ENCODE measurements around the gene ZACN.
"Not testable (repeated sequence)": the region's sequence is repeated elsewhere in the genome, so short reads cannot be mapped to it uniquely, and the experiment has no call there.

The ZACN gene

GRCh38 chr17:76078860-76079534 lies at the start of gene ZACN:
TSS of gene ZACN (plus strand) at chr17:76079182. CDS start at chr17:76079265, 83 bp downstream.
- DNase-seq (ENCODE audit: low read depth in 1 of 2, low spot score in 1 of 2) = no peak

DNA sequence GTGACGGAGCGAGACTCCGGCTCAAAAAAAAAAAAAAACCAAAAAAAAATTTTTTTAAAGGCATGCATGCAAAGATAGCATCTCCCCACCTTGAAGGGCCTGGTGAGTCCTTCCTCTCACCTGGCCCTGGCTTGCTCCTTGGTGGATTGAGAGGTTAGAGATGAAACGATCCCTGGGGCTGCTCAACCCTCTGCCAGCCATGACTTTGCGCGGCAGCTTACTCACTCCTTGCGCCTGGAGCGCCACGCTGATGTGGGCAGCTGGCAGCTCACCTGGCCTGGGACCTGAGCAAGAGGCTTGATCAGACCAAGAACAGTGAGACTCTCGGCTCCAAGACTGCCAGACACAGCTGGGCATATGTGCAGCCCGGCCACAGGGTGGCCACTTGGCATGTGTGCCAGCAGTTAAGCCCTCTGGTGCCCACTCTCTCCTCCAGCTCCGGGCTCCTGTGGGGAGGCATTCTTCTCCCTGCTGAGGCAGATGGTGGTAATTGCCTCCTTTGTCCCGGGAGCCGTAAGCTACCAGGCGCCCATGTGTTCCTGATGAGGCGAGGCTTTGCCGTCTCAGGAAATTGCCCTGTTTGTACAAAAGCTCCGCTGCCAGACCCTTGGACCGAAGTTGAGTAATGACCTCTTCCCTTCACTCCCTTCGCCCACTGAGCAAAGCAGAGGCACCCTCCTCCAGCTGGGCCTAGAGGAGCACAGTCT lies 46.8 kb upstream of the ZACN start:
- DNase-seq (ENCODE audit: low read depth in 1 of 2, low spot score in 1 of 2) = no peak

GRCh38 chr17:76032780-76033108 lies 46.2 kb upstream of the ZACN start:
- no peak for DNase-seq (ENCODE audit: low read depth in 1 of 2, low spot score in 1 of 2)

DNA sequence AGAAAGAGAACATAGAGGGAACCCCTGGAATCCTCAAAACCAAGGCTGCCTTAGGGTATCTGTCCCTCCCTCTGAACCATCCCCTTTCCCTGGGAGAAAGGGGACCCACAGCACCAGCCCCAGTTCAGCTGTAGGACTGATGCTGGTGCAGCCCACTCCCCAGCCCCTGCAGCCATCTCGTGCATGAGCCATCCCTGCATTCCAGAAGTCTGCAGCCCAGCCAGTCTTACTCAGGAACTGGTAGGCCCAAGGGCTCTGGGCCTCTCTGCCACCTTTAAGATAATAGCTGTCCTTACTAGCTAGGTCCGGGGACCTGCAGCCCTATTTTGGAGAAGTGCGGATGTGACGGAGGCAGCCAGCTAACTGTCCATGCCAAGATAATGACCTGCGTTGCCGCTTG lies 45.8 kb upstream of the ZACN start:
- no peak for DNase-seq (ENCODE audit: low read depth in 1 of 2, low spot score in 1 of 2)

GRCh38 chr17:76034428-76035350 lies 44.3 kb upstream of the ZACN start:
- DNase-seq (ENCODE audit: low read depth in 1 of 2, low spot score in 1 of 2) = no peak

DNA sequence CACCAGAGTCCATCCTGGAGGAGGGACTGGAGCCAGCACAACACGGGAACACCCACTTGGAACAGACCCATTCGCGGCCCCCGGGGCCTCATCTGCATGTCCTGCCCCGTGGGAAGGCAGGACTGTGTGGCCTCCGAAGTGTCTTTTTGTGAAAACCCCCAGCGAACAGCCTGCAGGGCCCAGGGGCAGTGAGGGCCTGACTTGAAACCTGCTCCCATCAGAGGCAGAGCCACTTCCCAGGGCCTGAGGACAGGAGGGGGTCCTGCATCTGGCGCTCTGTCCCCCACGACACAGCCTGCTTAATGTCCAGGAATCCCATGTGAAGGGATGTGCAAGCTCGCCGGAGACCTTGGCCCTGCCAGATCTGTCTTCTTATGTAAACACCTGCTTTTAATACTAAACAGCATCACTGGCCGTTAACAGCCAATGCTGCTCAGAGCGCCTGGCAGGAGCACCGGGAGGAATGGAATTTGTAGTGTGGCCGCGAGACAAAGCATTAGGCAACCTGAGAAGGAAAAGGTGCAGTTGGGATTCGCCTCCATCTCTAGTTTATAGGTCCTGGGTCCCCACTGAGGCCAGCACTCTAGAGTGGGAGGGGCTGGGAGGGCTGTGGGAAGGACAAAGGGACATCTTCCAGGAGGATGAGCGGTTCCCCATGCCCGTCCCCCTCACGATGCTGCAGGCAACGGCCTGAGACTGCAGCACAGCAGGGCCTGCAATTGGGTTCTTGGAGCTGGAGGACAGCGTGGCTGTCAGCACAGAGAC lies 42.3 kb upstream of the ZACN start:
- no peak for DNase-seq (ENCODE audit: low read depth in 1 of 2, low spot score in 1 of 2)

GRCh38 chr17:76038050-76038449 lies 40.9 kb upstream of the ZACN start:
- DNase-seq (ENCODE audit: low read depth in 1 of 2, low spot score in 1 of 2) = no peak

- DNase-seq (ENCODE audit: low read depth in 1 of 2, low spot score in 1 of 2) = no peak
These were observed 39.9 kb upstream of the ZACN start for GRCh38 chr17:76039121-76039520.

- DNase-seq (ENCODE audit: low read depth in 1 of 2, low spot score in 1 of 2) = no peak
These were observed 38.6 kb upstream of the ZACN start for GRCh38 chr17:76040376-76040775.

GRCh38 chr17:76042868-76043267 lies 36.1 kb upstream of the ZACN start:
- not testable (repeated sequence) for DNase-seq (ENCODE audit: low read depth in 1 of 2, low spot score in 1 of 2)

GRCh38 chr17:76044475-76045007 lies 34.4 kb upstream of the ZACN start:
- not testable (repeated sequence) for DNase-seq (ENCODE audit: low read depth in 1 of 2, low spot score in 1 of 2)

GRCh38 chr17:76046064-76046463 lies 32.9 kb upstream of the ZACN start:
- DNase-seq (ENCODE audit: low read depth in 1 of 2, low spot score in 1 of 2) = no peak

- DNase-seq (ENCODE audit: low read depth in 1 of 2, low spot score in 1 of 2) = no peak
These were observed 30.9 kb upstream of the ZACN start for GRCh38 chr17:76048025-76048605.

GRCh38 chr17:76048711-76049110 lies 30.3 kb upstream of the ZACN start:
- DNase-seq (ENCODE audit: low read depth in 1 of 2, low spot score in 1 of 2) = no peak

GRCh38 chr17:76049239-76049638 lies 29.7 kb upstream of the ZACN start:
- no peak for DNase-seq (ENCODE audit: low read depth in 1 of 2, low spot score in 1 of 2)

DNA sequence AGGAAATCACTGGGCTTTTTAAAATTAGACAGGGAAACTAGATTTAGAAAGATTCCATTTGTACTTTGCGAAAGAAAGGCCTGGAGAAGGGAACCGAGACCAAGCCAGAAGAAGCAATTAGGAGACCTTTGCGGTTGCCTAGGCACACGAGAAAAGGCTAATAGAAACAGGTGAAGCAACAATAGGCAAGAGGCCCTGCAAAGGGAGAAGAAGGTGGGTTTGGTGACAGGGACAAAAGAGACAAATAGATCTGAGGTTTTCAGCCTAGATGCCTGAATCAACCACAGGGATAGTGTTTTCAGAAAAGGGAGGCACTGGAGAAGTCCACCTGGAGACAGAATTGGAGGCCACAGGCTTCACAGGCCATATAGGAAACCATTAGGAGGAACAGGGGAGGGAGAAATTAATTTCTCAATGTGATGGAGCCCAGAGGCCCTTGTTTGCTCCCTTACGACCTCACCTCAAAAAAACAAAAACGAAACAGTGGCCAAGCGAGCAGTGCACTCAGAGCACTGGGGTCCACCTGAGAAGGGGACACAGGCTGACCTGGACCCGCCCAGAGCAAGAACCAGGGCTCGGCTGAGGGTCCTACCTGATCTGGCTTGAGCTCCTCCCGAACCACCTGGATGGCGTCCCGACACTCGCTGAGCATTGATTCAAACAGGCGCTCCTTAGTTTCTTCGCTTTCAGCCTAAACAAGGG lies 29.0 kb upstream of the ZACN start:
- DNase-seq (ENCODE audit: low read depth in 1 of 2, low spot score in 1 of 2) = no peak

- no peak for DNase-seq (ENCODE audit: low read depth in 1 of 2, low spot score in 1 of 2)
These were observed 28.2 kb upstream of the ZACN start for GRCh38 chr17:76050538-76051467.

GRCh38 chr17:76051561-76051960 lies 27.4 kb upstream of the ZACN start:
- no peak for DNase-seq (ENCODE audit: low read depth in 1 of 2, low spot score in 1 of 2)

Measured in stimulated activated CD4-positive, alpha-beta T cell treated with anti-CD3 and anti-CD28 coated beads, Interleukin-15, amount 100 ng/mL, for 1 hour (primary cell).